Fibroblast of pulmonary artery (primary cell): ENCODE results near the gene VPS8.
A peak's percentile ranks its signal among the peaks of the same experiment; 100 is the strongest.
"Not testable (repeated sequence)": the region's sequence is repeated elsewhere in the genome, so short reads cannot be mapped to it uniquely, and the experiment has no call there.

Experiments
- DNase-seq: peaks from one replicate; pipeline ENCODE4 v3.0.0-alpha.2; 2010; ENCODE audit warnings: low read depth
- H3K4me3 ChIP-seq: replicated peaks from 2 replicates; pipeline ENCODE4 v1.5.1; 2011; ENCODE audit warnings: low read depth, mild to moderate bottlenecking, control low read depth, low read length, moderate library complexity
- TF ChIP-seq, protein P1 (sequence below): IDR thresholded peaks from 2 replicates; pipeline ENCODE4 v1.5.1; 2011; ENCODE audit warnings: mild to moderate bottlenecking, control low read depth, low read length, inconsistent platforms; ENCODE audit errors: missing control alignments

The VPS8 gene

GRCh38 chr3:184946917-184947316, 135.0 kb downstream of the VPS8 start:
- no peak overlapping the region for H3K4me3 ChIP-seq
- DNase-seq, result no peak
- TF ChIP-seq, protein P1, sequence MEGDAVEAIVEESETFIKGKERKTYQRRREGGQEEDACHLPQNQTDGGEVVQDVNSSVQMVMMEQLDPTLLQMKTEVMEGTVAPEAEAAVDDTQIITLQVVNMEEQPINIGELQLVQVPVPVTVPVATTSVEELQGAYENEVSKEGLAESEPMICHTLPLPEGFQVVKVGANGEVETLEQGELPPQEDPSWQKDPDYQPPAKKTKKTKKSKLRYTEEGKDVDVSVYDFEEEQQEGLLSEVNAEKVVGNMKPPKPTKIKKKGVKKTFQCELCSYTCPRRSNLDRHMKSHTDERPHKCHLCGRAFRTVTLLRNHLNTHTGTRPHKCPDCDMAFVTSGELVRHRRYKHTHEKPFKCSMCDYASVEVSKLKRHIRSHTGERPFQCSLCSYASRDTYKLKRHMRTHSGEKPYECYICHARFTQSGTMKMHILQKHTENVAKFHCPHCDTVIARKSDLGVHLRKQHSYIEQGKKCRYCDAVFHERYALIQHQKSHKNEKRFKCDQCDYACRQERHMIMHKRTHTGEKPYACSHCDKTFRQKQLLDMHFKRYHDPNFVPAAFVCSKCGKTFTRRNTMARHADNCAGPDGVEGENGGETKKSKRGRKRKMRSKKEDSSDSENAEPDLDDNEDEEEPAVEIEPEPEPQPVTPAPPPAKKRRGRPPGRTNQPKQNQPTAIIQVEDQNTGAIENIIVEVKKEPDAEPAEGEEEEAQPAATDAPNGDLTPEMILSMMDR, result no peak

DNA sequence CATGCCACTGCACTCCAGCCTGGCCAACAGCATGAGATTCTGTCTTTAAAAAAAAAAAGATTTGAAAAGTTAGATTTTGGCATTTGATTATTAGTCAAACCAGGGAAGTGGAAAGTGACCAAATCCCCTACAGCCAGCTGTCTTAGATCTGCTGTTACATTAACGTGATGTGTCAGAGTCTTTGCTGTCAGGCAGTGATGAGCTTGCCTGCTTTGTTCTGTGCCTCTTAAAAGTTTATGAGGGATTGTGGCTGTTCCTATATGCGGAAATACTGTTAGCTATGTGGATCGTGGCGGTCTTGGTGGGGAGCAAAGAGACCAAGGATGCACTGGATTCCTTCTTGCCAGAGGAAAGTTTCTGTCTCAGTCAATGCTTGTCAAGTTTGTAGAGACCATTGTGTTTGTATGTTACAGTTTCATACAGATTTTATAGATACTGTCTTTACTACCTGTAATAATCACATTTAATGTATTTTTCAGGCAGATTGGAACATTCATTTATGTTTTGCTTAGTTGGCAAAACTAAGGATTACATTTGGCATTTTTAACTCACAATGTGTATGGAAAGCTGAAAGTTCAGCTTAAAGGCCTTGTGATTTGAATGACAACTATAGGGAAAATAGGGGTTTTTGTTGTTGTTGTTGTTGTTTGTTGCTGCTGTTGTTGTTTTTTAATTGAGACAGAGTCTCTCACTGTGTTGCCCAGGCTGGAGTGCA, 137.4 kb downstream of the VPS8 start:
- H3K4me3 ChIP-seq, result no peak overlapping the region
- TF ChIP-seq, protein P1, result no peak
- no peak for DNase-seq

DNA sequence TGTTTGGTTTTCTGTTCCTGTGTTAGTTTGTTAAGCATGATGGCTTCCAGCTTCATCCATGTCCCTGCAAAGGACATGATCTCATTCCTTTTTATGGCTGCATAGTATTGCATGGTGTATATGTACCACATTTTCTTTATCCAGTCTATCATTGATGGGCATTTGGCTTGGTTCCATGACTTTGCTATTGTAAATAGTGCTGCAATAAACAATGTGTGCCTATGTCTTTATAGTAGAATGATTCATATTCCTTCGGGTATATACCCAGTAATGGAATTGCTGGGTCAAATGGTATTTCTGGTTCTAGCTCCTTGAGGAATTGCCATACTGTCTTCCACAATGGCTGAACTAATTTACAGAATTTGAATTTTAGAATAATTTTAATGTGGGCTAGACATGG, 138.8 kb downstream of the VPS8 start:
- not testable (repeated sequence) for DNase-seq, H3K4me3 ChIP-seq

DNA sequence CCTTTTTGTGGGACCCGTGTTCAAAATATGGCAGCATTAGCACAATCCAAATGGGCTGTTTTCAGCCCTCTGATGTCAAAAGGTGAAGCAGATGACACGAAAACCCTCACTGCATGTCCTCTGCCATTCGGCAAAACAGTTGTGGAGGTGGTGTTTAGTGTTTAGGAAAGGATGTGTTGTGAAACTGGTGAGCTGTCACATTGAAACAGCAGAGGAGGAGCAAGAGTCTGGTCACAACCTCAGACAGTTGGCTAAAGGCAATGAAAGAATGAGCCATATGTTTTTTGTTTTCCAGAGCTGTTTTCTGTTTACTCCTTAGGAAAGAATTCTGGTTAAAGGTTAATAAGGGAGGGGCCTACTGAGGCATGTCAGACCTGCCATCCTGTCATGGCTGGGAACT, 140.7 kb downstream of the VPS8 start:
- no peak overlapping the region for H3K4me3 ChIP-seq
- DNase-seq, result peak; percentile 37

GRCh38 chr3:184953401-184953800, 141.4 kb downstream of the VPS8 start:
- H3K4me3 ChIP-seq, result no peak overlapping the region
- TF ChIP-seq, protein P1, result no peak
- DNase-seq, result peak; percentile 5

More for the DNA sequence above, 140.7 kb downstream of the VPS8 start:
- TF ChIP-seq, protein P1, result no peak

DNA sequence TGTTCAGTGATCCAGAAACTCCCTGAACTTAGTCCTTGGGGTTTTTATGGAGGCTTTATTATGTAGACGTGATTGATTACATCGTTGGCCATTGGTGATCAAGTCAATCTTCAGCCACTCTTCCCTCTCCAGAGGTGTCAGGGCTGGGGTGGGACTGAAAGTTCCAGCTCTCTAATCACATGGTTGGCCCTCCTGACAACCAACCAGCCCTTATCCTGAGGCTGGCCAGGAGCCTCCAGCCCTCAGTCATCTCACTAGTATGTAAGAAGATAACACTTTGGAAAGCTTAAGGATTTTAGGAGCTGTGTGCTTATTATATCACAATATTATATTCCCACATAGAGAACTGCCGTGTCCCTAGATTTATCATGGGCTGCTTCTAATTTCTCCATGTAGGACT, 142.3 kb downstream of the VPS8 start:
- no peak overlapping the region for H3K4me3 ChIP-seq
- no peak for DNase-seq
- TF ChIP-seq, protein P1, result no peak

GRCh38 chr3:184954851-184955250, 142.9 kb downstream of the VPS8 start:
- H3K4me3 ChIP-seq, DNase-seq: not testable (repeated sequence)

DNA sequence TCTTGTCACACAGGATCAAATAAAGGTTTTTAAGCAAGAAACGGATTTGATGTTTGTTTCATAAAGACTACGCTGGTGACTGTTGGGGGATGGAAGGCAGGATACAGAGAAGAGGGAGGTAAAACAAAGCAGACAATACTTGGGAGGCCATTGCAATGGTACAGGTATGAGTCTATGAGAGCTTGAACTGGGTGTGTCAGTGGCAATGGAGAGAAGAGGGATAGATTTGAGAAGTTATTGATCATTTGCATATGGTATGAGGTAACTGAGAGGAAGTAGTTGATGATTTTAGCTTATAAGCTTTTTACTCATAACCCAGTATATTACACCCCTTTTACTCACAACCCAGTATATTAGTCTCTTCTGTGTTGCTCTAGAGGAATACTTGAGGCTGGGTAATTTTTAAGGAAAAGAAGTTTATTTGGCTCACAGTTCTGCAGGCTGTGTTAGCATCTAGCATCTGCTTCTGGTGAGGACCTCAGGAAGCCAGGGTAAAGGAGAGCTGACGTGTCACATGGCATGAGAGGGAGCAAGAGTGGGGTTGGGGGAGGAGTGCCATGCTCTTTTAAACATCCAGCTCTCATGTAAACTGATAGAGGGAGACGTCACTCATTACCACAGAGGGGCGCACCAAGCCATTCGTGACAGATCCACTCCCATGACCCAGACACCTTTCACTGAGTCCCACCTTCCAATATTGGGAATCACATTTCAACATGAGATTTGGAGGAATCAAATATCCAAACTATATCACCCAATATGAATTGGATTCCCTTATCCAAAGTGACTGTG, 153.9 kb downstream of the VPS8 start:
- TF ChIP-seq, protein P1, result no peak
- DNase-seq, result no peak
- no peak overlapping the region for H3K4me3 ChIP-seq
